Measurements from ENCODE around the gene PDZRN3. TPM values are rescaled to one million over a fixed set of nuclear protein-coding genes. Genes with fewer than 3 reads are reported as not detected.

The PDZRN3 gene
- total RNA-seq, 2 experiments from 2014 or later, result not detected

DNA sequence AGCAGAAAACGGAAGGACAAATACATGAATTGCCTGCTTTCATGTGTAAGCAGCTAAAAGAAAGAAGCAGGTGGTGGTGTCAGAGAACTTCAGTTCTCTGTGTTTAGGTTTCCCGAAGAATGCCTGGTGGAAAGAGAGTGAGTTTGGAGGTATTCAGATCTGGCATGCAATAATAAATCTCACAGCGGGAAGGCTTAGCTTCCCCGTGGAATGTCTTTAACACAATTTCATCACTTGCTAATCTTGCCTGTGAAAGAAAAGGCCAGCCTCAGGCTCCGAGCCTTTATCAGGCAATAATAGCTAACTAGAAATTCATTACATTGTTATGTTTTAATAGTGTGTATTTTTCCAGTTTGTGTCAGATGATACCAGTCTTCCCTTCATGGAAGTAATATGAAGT, 220.3 kb downstream of the PDZRN3 start:
- ChIA-PET POLR2A (no interaction called here), CTCF (no interaction called here)

GRCh38 chr3:73403444-73403843, 221.3 kb downstream of the PDZRN3 start:
- POLR2A ChIA-PET, result no interaction called here
- CTCF ChIA-PET, result no interaction called here

GRCh38 chr3:73401616-73402279, 223.0 kb downstream of the PDZRN3 start:
- POLR2A ChIA-PET, result no interaction called here

DNA sequence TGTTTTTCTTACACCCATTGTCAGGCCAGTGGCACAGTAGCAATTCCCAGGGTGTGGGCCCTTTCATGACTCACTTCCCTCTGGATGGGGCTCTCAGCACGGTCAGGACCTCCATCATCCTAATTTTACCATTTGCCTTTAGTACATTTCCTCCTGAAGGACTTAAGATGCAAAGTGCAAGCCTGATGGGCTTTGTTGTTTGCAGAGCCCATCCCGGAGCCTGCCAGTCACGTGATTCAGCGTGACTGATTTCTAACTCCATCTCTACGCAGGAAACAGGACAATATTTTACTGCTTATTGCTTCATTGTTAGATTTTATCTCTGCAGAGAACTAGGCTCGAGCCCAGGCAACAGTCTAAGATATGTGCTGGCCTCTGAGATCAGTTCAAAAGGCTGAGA, 223.7 kb downstream of the PDZRN3 start:
- ChIA-PET CTCF (no interaction called here), POLR2A (no interaction called here)

More at GRCh38 chr3:73401616-73402279, 223.0 kb downstream of the PDZRN3 start:
- CTCF ChIA-PET, result no interaction called here

- ChIA-PET POLR2A (no interaction called here), CTCF (no interaction called here)
Measured at GRCh38 chr3:73399666-73400253, 225.0 kb downstream of the PDZRN3 start.

DNA sequence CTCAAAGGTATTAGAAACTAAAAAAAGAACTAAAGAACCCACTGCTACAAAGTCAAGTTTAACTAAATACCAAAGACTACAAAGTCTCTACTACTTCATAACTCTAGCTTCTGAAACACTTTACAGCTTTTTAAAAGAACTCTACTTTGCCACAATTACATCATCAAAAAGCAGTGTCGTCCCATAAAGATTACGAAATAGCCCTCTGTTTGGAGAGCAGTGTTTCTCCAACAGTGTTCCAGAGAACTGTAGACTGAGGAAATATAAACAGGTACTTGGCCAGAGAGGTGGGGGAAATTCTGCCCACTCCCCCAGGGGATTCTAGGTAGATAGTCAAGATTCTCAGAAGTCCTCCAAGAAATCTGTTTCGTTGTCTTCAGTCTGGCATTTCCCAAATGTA, 225.6 kb downstream of the PDZRN3 start:
- CTCF ChIA-PET, result no interaction called here
- POLR2A ChIA-PET, result no interaction called here

GRCh38 chr3:73398084-73398483, 226.7 kb downstream of the PDZRN3 start:
- ChIA-PET CTCF (no interaction called here), POLR2A (no interaction called here)

DNA sequence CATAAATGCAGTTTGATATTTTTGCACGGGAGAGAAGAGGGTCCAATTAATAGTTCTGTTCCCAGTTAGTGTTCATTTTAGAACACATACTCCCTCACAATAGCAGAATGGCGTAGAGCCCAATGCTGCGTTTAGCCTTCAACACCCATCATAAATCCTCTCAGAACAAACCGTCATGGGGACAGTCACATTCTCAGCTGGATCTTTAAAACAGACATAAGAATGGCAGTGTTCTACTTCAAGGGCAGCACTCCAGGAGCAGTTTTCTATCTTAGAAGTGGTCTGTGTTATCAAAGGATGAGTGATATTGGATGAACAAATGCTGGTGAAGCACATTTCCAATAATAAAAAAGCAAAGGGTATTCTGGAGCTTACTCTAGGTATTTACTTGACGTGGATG, 230.5 kb downstream of the PDZRN3 start:
- CTCF ChIA-PET, result no interaction called here
- POLR2A ChIA-PET, result no interaction called here

- CTCF ChIA-PET, result no interaction called here
Measured at GRCh38 chr3:73393005-73393404, 231.7 kb downstream of the PDZRN3 start.

DNA sequence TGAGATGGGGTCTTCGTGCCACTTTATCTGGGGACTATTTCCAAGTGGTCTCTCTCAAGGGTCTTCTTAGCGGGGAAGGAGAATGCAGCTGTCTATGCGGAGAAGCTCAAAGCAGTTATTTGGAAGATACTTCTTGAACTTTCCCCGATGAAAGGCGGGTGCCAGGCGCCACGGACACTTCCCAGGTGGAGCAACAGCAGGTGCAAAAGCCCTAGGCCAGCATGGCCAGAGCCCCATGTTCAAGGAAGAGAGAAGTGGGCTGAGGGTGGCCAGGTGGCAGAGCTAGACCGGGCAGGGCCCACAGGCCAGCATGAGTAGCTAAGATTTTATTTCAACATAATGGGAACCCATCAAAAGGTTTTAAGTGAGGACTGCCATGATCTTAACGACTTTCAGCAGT, 232.8 kb downstream of the PDZRN3 start:
- CTCF ChIA-PET, result no interaction called here
- POLR2A ChIA-PET, result no interaction called here

More at GRCh38 chr3:73393005-73393404, 231.7 kb downstream of the PDZRN3 start:
- POLR2A ChIA-PET, result no interaction called here

- CTCF ChIA-PET, result no interaction called here
Measured at GRCh38 chr3:73389928-73390327, 234.8 kb downstream of the PDZRN3 start.

GRCh38 chr3:73389117-73389813, 235.5 kb downstream of the PDZRN3 start:
- ChIA-PET CTCF (no interaction called here), POLR2A (no interaction called here)

More at GRCh38 chr3:73389928-73390327, 234.8 kb downstream of the PDZRN3 start:
- POLR2A ChIA-PET, result no interaction called here

GRCh38 chr3:73385568-73385967, 239.2 kb downstream of the PDZRN3 start:
- ChIA-PET POLR2A (no interaction called here), CTCF (no interaction called here)

DNA sequence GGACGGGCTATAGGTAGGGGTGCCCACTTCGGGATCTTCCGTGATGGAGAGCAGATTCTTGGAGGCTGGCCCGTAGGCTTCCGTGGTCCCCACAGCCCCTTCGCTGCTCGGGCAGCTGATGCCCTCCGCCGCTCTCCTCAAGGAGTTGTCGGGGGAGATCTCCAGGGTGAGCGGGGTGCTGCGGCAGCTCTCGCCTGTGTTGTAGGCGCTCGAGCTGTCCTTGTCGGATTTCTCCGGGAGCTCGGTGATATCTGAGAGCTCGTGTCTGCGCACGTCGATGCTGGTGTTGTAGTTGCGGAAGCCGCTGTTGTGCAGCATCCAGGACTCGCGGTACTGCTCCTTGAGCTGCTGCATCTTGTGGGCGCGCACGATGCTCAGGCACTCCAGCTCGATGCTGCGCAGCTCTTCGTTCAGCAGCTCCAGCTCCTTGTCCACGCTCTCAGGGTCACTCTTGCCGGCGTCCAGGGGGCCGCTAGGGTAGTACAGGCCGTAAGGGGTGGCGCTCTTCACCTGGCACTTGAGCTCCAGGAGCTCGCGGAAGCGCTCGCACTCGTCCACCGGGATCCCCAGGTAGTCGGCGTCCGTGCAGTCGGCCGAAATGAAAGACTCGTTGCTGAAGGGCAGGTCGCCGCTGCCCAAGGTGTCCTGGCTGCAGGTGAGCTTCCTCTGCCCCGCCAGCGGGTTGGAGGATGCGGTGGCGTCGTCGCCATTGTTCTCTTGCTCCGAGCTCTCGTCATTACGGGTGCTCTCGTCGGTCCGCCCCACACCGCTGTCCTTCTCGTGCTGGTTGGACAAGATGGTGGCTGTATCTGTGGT, 240.4 kb downstream of the PDZRN3 start:
- ChIA-PET CTCF (no interaction called here), POLR2A (no interaction called here)

DNA sequence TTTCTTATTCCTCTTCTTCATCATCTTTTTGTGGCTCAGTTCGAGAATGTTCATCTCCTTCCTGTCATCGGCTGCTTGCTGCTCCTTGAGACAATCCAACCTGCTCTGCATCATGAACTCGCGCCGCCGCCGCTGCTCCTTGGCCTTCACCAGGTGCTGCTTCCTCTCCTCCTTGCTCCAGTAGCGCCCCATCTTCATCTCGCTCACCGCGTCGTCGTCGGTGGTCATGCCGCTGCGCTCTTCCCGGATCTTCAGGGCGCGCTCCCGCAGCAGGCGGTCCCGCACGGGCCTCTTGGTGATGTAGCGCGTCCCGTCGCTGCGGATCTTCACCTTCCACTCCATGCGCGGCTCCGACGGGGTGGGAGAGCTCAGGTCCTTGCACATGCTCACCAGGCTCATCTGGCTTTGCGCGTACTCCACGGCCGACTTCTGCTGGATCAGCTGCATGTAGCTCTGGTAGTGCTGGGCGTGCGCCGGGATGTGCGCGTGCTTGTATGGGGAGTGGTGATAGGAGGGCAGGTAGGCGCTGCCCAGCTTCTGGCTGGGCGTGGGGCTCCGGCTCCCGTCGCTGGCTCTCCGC, 241.2 kb downstream of the PDZRN3 start:
- ChIA-PET CTCF (no interaction called here), POLR2A (no interaction called here)

DNA sequence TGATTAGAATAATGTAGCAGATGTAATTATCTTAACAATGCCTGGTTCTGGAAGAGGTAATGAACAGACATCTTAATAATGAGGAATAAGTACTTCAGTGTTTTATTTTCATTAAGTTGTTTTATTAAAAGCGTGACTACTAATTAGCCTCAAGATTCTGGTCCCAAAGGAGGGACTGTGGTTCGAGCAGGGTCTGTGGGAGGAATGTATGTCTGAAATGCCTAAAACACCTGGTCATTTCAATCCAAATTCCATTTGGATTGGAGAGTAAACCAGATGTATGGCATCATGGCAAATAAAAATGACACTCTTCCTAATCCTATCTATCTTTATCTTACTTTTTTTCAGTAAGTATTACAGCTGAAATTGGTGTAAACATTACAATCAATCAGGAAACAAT, 243.2 kb downstream of the PDZRN3 start:
- ChIA-PET CTCF (no interaction called here), POLR2A (no interaction called here)

DNA sequence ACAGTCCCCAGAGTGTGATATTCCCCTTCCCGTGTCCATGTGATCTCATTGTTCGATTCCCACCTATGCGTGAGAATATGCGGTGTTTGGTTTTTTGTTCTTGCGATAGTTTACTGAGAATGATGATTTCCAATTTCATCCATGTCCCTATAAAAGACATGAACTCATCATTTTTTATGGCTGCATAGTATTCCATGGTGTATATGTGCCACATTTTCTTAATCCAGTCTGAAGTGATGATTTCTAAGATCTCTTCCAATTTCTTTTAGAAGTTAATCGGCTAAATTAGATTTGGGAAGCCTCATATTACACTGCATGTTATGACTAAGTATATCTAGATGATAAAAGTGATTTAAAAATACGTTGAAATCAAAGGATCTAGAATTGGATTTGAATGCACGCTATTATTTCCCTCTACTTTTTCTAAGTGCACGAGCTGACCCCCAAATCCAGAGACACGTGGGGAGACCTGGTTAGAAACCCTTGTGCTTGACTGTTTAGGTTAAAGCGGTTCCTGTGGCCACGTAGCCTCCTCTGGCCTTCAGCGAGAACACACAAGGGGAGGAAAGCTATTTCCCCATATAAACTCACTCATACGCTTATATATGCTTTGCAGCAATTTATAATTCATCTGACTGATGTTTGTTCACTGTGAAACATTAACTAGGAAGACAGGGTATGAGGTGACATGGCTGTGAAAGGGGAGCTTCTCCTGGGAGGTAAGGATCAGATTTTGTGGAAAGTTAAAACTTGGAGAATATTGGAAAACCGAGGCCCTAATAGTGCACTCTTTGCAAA, 243.8 kb downstream of the PDZRN3 start:
- POLR2A ChIA-PET, result no interaction called here
- CTCF ChIA-PET, result no interaction called here

- ChIA-PET POLR2A (no interaction called here), CTCF (no interaction called here)
Measured at GRCh38 chr3:73379465-73379864, 245.3 kb downstream of the PDZRN3 start.

- POLR2A ChIA-PET, result no interaction called here
Measured at GRCh38 chr3:73378207-73378606, 246.5 kb downstream of the PDZRN3 start.

More at GRCh38 chr3:73378207-73378606, 246.5 kb downstream of the PDZRN3 start:
- CTCF ChIA-PET, result no interaction called here
